Caco-2 (cell line): ENCODE measurements around the gene DPEP2. TPM values are rescaled to one million over a fixed set of nuclear protein-coding genes. Genes with fewer than 3 reads are reported as not detected.
"Not testable (repeated sequence)": the region's sequence is repeated elsewhere in the genome, so short reads cannot be mapped to it uniquely, and the experiment has no call there.

Experiments
- BruUV-seq: library from RNA; stranded (reverse); fragments of 400-500 nt; replicated peaks from 2 replicates; lab custom pipeline; 2021; lab: Mats Ljungman, UMichigan
- CTCF ChIA-PET: fragments of 300-600 bp; sonication (Branson Sonifier 250); formaldehyde crosslinking; loops from one replicate; lab custom pipeline; 2022; ENCODE audit warnings: antibody characterized with exemption; lab: Charles Lee
- POLR2A ChIA-PET: fragments of 300-600 bp; sonication (Branson Sonifier 250); formaldehyde crosslinking; loops from one replicate; lab custom pipeline; 2022; ENCODE audit warnings: antibody characterized with exemption; lab: Charles Lee
- DNase-seq, 2 experiments: peaks; one replicate each; pipeline versions ENCODE4 v3.0.0 to v3.0.0-alpha.2; 2020 to 2022
- H3K27me3 ChIP-seq: replicated peaks from 2 replicates; pipeline ENCODE4 v1.6.0; 2011; ENCODE audit warnings: low read length; ENCODE audit not compliant: control insufficient read depth, insufficient read depth
- H3K36me3 ChIP-seq: 2 replicates; pipeline ENCODE4 v1.5.1; 2011; ENCODE audit warnings: low read length; ENCODE audit not compliant: control insufficient read depth, insufficient read depth
- H3K4me1 ChIP-seq: fragments of 250-450 bp; sonication (Bioruptor Pico); 2 replicates; pipeline ENCODE4 v1.5.1; 2020; ENCODE audit warnings: mild to moderate bottlenecking
- H3K4me3 ChIP-seq: 2 replicates; pipeline ENCODE4 v1.5.1; 2011; ENCODE audit warnings: low read depth, mild to moderate bottlenecking, control low read depth, low read length
- H3K9me3 ChIP-seq: fragments of 250-450 bp; sonication (Bioruptor Pico); 2 replicates; pipeline ENCODE4 v1.5.1; 2020; ENCODE audit warnings: mild to moderate bottlenecking, moderate library complexity
- H3K27ac Mint-ChIP-seq: one replicate; pipeline ENCODE4 v1.8.0; 2022; ENCODE audit warnings: mixed read lengths; ENCODE audit not compliant: unreplicated experiment
- H3K27me3 Mint-ChIP-seq: one replicate; pipeline ENCODE4 v1.8.0; 2022; ENCODE audit warnings: mixed read lengths; ENCODE audit not compliant: insufficient read depth, unreplicated experiment
- H3K36me3 Mint-ChIP-seq: one replicate; pipeline ENCODE4 v1.8.0; 2022; ENCODE audit warnings: mild to moderate bottlenecking, mixed read lengths; ENCODE audit not compliant: insufficient read depth, unreplicated experiment
- H3K4me1 Mint-ChIP-seq: one replicate; pipeline ENCODE4 v1.8.0; 2022; ENCODE audit warnings: low read depth, mixed read lengths; ENCODE audit not compliant: unreplicated experiment
- H3K4me3 Mint-ChIP-seq: one replicate; pipeline ENCODE4 v1.8.0; 2022; ENCODE audit warnings: mild to moderate bottlenecking, moderate library complexity, mixed read lengths; ENCODE audit not compliant: unreplicated experiment
- H3K9me3 Mint-ChIP-seq: one replicate; pipeline ENCODE4 v1.8.0; 2022; ENCODE audit warnings: mixed read lengths; ENCODE audit not compliant: unreplicated experiment
- intact Hi-C: fragments of 100-400 bp; cut with micrococcal nuclease; formaldehyde crosslinking; loops from one replicate; pipeline ENCODE4 v1.10.0; 2022; ENCODE audit not compliant: unreplicated experiment
- total RNA-seq: library from RNA; stranded (reverse); gene quantifications from 2 replicates; pipeline ENCODE4 v1.2.3, GENCODE V29; 2022
- TF ChIP-seq, protein P1 (sequence below), 2 experiments: fragments of 200-600 bp in 1 of 2; IDR thresholded peaks; 1 replicate in 1 of 2; 2 replicates in 1 of 2; pipeline versions ENCODE4 v1.5.1 to v1.8.0; 2011 to 2022; ENCODE audit warnings: antibody characterized with exemption in 1 of 2, control low read depth in 1 of 2, inconsistent platforms in 1 of 2, low read depth in 1 of 2, low read length in 1 of 2, mild to moderate bottlenecking in 1 of 2, moderate library complexity in 1 of 2; ENCODE audit not compliant: insufficient read depth in 1 of 2, severe bottlenecking in 1 of 2, unreplicated experiment in 1 of 2

DPEP2 gene
- total RNA-seq, 1 experiment from 2014 or later: not detected

DNA sequence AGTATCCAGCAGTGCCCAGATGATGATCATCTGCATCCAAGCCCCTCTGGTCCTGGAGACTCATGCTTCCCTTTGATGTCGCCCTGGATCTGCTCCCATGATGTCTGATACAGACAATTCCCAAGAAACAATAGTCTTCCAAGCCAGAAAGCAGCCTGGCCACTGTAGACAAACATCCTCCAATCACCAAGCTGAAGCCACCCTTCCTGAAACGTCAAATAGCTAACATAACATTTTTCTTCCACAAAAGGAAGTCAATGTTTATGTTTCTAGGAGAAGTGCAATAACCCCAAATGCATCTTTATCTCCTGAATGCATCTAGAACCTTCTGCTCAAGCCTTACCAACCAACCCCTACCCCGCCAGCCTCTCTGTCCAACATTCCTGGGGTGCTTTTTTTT lies 1.2 kb upstream of the DPEP2 start:
- no peak overlapping the region for H3K27ac Mint-ChIP-seq
- Histone ChIP-seq H3K36me3 (no peaks in the 10 kb centered on the region), H3K27me3 (no peaks in the 10 kb centered on the region), H3K9me3 (no peaks in the 10 kb centered on the region), H3K4me1 (no peaks in the 10 kb centered on the region), H3K4me3 (no peak overlapping the region)
- H3K36me3 Mint-ChIP-seq: no peaks in the 10 kb centered on the region
- DNase-seq: no peak
- no peak overlapping the region for H3K4me3 Mint-ChIP-seq
- no peaks in the 10 kb centered on the region for H3K27me3 Mint-ChIP-seq
- no TSS peak for BruUV-seq
- no peaks in the 10 kb centered on the region for H3K4me1 Mint-ChIP-seq
- TF ChIP-seq, protein P1, sequence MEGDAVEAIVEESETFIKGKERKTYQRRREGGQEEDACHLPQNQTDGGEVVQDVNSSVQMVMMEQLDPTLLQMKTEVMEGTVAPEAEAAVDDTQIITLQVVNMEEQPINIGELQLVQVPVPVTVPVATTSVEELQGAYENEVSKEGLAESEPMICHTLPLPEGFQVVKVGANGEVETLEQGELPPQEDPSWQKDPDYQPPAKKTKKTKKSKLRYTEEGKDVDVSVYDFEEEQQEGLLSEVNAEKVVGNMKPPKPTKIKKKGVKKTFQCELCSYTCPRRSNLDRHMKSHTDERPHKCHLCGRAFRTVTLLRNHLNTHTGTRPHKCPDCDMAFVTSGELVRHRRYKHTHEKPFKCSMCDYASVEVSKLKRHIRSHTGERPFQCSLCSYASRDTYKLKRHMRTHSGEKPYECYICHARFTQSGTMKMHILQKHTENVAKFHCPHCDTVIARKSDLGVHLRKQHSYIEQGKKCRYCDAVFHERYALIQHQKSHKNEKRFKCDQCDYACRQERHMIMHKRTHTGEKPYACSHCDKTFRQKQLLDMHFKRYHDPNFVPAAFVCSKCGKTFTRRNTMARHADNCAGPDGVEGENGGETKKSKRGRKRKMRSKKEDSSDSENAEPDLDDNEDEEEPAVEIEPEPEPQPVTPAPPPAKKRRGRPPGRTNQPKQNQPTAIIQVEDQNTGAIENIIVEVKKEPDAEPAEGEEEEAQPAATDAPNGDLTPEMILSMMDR (IDR thresholded peaks at IDR 0.05; ENCODE audit: insufficient read depth in 1 of 2, low read depth in 1 of 2, low read length in 1 of 2, severe bottlenecking in 1 of 2, unreplicated experiment in 1 of 2): no peak
- H3K9me3 Mint-ChIP-seq: no peaks in the 10 kb centered on the region
- ChIA-PET CTCF (interaction anchor here (0.7 kb wide), 1 partner anchor 9 kb away, joined by 3 read pairs; no protein-coding TSS in a partner anchor), POLR2A (no interaction called here)
- intact Hi-C loops: no loop called here

DNA sequence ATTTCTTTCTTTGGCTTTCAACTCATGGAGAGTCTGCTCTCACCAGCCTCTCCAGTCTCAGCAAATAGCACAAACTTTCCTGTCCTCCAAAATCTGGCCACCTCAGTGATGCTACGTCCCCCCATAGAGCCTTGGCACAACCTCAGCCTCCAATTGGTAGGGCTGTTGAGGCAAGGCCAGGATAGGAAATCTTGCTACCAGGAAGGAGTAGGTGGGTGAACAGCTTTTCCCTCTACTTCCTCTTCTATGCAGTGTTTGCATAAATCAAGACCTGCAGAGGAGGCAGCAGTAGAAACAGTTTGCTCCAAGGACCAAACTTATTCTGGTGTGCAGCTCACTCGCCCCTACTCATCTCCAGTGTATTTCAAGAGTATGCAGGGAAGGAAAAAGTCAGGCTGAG lies 701 bp upstream of the DPEP2 start:
- Histone ChIP-seq H3K36me3 (no peaks in the 10 kb centered on the region), H3K27me3 (no peaks in the 10 kb centered on the region), H3K4me3 (no peak overlapping the region), H3K9me3 (no peaks in the 10 kb centered on the region), H3K4me1 (no peaks in the 10 kb centered on the region)
- H3K9me3 Mint-ChIP-seq: no peaks in the 10 kb centered on the region
- H3K4me1 Mint-ChIP-seq: no peaks in the 10 kb centered on the region
- ChIA-PET POLR2A (no interaction called here), CTCF (interaction anchor here (0.7 kb wide), 1 partner anchor 10 kb away, joined by 3 read pairs; no protein-coding TSS in a partner anchor)
- TF ChIP-seq, protein P1 (IDR thresholded peaks at IDR 0.05; ENCODE audit: insufficient read depth in 1 of 2, low read depth in 1 of 2, low read length in 1 of 2, severe bottlenecking in 1 of 2, unreplicated experiment in 1 of 2): no peak
- no peaks in the 10 kb centered on the region for H3K27me3 Mint-ChIP-seq
- no TSS peak for BruUV-seq
- no peak for DNase-seq
- no peak overlapping the region for H3K4me3 Mint-ChIP-seq
- intact Hi-C loops: no loop called here
- no peaks in the 10 kb centered on the region for H3K36me3 Mint-ChIP-seq
- H3K27ac Mint-ChIP-seq: no peak overlapping the region

DNA sequence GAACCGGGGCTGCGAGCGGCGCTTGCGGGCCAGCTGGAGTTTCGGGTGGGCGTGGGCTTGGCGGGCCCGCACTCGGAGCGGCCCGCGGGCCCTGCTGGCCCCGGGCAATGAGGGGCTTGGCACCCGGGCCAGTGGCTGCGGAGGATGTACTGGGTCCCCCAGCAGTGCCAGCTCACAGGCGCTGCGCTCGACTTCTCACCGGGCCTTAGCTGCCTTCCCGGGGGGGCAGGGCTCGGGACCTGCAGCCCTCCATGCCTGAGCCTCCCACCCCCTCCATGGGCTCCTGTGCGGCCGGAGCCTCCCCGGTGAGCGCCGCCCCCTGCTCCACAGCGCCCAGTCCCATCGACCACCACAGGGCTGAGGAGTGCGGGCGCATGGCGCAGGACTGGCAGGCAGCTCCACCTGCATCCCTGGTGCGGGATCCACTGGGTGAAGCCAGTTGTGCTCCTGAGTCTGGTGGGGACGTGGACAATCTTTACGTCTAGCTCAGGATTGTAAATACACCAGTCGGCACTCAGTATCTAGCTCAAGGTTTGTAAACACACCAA lies 979 bp downstream of the DPEP2 start:
- intact Hi-C loops, H3K27me3 ChIP-seq, H3K36me3 ChIP-seq, H3K36me3 Mint-ChIP-seq, BruUV-seq, H3K4me3 Mint-ChIP-seq, H3K27ac Mint-ChIP-seq, H3K9me3 ChIP-seq, H3K4me1 Mint-ChIP-seq, H3K4me1 ChIP-seq, H3K27me3 Mint-ChIP-seq, H3K9me3 Mint-ChIP-seq, DNase-seq, H3K4me3 ChIP-seq: not testable (repeated sequence)
- POLR2A ChIA-PET: interaction anchor here (0.6 kb wide), 1 partner anchor 133 kb away, joined by 6 read pairs; no protein-coding TSS in a partner anchor
- CTCF ChIA-PET: interaction anchor here (0.5 to 1.5 kb wide), 4 partner anchors 29 to 226 kb away, joined by 3 read pairs; no protein-coding TSS in a partner anchor
